HG03575 (cell line): Measurements from ENCODE around the gene UFSP2.
"Not testable (repeated sequence)": the region's sequence is repeated elsewhere in the genome, so short reads cannot be mapped to it uniquely, and the experiment has no call there.

Source experiments
- ATAC-seq: cut with Tn5 transposase; IDR thresholded peaks from one replicate; pipeline ENCODE4 v1.9.1; 2021; ENCODE audit not compliant: unreplicated experiment, insufficient number of reproducible peaks, low FRiP score; ENCODE audit errors: extremely low read depth

The UFSP2 gene

DNA sequence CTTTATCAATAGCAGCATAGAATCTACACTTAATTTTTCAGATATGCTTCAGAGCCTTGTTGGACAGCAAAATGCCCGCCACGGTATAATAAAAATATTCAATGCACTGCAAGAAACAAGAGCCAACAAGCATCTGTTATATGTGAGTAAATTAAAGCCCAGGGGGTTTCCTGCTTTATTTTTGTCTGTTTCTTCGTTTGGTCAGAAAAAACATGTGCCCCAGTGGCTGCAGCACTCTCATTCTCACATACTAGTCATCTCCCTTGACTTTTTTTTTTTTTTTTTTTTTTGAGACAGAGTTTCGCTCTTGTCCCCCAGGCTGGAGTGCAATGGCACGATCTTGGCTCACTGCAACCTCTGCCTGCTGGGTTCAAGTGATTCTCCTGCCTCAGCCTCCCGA, 63.2 kb downstream of the UFSP2 start:
- not testable (repeated sequence) for ATAC-seq

DNA sequence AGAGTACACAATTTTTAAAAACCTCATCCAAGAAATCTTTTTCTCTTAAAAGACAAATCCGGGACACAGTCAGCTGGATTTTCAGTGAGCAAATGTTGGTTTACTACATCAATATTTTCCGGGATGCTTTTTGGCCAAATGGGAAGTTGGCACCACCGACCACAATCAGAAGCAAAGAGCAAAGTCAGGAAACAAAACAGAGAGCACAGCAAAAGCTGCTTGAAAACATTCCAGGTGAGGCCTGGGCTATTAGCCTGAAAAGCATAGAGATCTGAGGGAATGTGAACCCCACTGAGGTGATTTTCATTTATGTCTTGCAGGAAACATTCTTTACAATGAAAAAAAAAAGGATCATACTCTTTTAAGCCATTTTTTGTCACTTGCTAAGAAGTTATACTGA, 63.9 kb downstream of the UFSP2 start:
- no peak for ATAC-seq

DNA sequence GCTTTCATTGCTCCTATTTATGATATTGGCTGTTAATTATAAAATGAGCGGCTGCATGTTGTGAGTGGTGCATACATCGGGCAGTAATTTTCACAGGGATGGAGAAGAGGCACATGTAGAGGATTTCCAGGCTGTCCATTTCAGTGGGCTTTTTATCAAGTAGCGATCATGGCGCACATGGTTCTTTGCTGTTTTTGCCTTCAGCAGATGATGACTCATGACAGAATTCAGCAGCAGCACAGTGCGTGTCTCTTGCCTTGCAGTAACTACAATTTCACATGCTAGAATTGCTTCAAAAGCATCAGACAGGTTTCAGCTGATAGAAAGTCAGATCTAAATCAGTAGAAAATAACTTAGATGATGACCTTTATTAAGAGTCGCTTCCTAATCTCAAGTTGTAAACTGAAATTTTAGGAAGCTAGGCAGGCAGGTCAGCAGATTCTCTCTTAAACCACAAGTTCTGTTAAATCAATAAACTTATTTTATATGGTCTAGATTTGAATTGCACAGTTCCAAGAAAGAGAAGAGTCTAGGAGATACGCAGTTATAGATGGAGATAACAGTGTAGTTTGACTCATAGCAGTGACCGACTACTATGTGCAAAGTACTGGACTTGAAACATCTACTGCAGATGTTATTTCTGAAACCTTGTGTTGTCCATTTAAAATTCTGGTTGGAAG, 65.9 kb downstream of the UFSP2 start:
- no peak for ATAC-seq

DNA sequence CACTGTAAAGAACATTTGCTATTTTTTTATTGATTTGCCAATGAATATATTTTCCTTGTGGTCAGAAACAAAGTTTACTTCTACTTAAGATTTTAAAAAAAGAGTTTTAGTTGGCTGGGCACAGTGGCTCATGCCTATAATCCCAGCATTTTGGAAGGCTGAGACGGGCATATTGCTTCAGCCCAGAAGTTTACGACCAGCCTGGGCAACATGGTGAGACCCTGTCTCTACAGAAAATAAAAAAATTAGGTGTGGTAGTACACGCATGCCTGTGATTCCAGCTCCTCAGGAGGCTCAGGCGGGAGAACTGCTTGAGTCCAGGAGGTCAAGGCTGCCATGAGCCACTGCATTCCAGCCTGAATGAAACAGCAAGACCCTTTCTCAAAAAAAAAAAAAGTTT, 66.8 kb downstream of the UFSP2 start:
- ATAC-seq = no peak

GRCh38 chr4:185358514-185358913, 67.2 kb downstream of the UFSP2 start:
- ATAC-seq = no peak

GRCh38 chr4:185357733-185358440, 67.9 kb downstream of the UFSP2 start:
- no peak for ATAC-seq

DNA sequence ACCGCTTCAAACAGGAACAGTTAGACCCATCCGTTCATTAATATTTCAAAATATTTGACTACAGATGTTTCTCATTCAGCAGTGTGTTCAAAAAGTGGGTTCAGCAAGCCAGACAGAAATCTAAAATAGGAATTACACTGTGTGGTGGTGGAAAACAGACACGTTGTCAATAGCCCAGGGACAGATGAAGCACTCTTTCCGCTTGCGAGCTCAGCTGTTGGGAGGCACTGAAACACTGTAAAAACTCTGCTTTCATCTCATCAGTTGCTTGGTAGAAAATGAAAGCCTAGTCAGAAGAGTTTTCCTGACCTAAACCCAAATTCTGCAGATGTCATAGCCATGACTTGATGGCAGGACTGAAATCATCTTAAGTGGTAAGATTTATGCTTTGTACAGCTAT, 68.6 kb downstream of the UFSP2 start:
- ATAC-seq = no peak

DNA sequence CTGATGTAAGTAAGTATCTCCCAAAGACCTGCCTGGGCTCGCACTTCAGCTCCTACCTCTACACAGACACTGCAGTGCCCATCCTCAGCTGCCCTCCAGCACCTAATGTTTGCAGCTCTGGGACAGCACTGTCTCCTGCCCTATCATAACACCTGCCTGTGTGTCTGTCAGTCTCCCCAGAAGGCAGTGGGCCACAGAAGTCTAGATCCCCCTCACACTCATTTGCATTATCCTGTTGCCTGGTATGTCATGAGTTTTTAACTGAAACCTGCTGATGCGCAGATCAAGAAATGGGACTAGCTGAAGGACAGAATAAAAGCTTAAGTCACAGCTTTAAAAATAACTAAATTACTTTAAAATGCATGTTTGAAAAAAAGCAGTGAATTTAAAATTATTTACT, 73.0 kb downstream of the UFSP2 start:
- no peak for ATAC-seq

DNA sequence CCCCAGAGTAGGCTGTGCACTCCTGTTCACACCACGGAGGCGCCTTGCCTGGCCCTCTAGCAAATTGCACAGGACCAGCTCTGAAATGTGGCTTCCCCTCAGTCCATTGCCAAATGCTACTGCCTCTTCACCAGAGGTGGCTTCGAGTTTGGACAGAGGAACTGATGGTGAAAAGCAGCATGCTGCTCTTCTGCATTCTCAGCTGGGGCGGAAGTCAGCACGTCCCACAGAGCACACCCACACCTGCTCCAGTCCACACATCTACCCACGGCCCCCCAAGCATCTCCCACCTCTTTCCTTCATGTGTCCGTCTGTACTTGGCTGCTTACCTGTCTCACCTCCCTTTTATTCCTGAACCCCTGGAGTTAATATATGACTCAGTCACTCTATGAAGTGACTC, 73.6 kb downstream of the UFSP2 start:
- no peak for ATAC-seq

DNA sequence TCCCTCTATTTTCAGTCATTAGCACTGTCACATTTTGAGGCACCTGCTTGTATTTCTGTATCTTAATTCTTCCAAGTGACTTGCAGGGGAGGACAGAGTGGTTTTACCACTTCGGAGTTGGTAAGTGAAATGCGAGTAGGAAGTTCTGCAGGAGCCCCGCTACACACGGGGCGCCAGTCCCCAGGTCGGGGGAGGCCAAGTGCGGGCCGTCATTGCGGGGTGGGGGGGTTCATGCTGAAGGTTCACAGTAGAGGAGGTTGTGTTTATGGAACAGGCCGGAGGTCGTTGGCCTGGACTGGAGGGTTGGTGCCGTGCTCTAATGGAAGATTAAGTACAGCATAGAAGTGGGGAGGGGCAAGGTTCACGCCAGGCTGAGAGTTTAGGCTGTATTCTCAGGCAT, 74.1 kb downstream of the UFSP2 start:
- ATAC-seq = no peak
